Endodermal cell (in vitro differentiated cells): Measurements from ENCODE around the gene ZBED2. TPM values are rescaled to one million over a fixed set of nuclear protein-coding genes. Genes with fewer than 3 reads are reported as not detected.

Experiments
- DNase-seq: peaks from one replicate; pipeline ENCODE4 v3.0.0-alpha.2; 2017
- H3K27ac ChIP-seq: 2 replicates; pipeline ENCODE4 v1.5.1; 2013; ENCODE audit warnings: mild to moderate bottlenecking, low read depth, low read length, moderate library complexity
- H3K27me3 ChIP-seq: 2 replicates; pipeline ENCODE4 v1.6.1; 2013; ENCODE audit warnings: mild to moderate bottlenecking, low read length, moderate library complexity; ENCODE audit not compliant: insufficient read depth, control insufficient read depth, poor library complexity, severe bottlenecking
- H3K36me3 ChIP-seq: 2 replicates; pipeline ENCODE4 v1.7.0; 2013; ENCODE audit warnings: mild to moderate bottlenecking, low read length, moderate library complexity; ENCODE audit not compliant: control insufficient read depth, insufficient read depth
- H3K4me1 ChIP-seq: one replicate; pipeline ENCODE4 v1.7.0; 2013; ENCODE audit warnings: low read length; ENCODE audit not compliant: control insufficient read depth, insufficient read depth
- H3K4me3 ChIP-seq: 2 replicates; pipeline ENCODE4 v1.5.1; 2013; ENCODE audit warnings: mild to moderate bottlenecking, low read length, moderate library complexity
- H3K9ac ChIP-seq: 2 replicates; pipeline ENCODE4 v1.6.1; 2013; ENCODE audit warnings: mild to moderate bottlenecking, low read length, moderate library complexity; ENCODE audit not compliant: poor library complexity, severe bottlenecking; ENCODE audit errors: extremely low read depth
- H3K9me3 ChIP-seq: 2 replicates; pipeline ENCODE4 v1.6.1; 2013; ENCODE audit warnings: mild to moderate bottlenecking, low read length, moderate library complexity; ENCODE audit not compliant: control insufficient read depth
- H3K27ac Mint-ChIP-seq: 2 replicates; pipeline ENCODE4 v1.8.0; 2020; ENCODE audit warnings: mixed read lengths
- H3K27me3 Mint-ChIP-seq: 2 replicates; pipeline ENCODE4 v1.8.0; 2021; ENCODE audit warnings: mild to moderate bottlenecking, mixed read lengths; ENCODE audit not compliant: insufficient read depth
- H3K36me3 Mint-ChIP-seq: 2 replicates; pipeline ENCODE4 v1.8.0; 2020; ENCODE audit warnings: low read depth, mixed read lengths
- H3K4me1 Mint-ChIP-seq: 2 replicates; pipeline ENCODE4 v1.8.0; 2020; ENCODE audit warnings: mixed read lengths
- H3K4me3 Mint-ChIP-seq: 2 replicates; pipeline ENCODE4 v1.8.0; 2020; ENCODE audit warnings: mild to moderate bottlenecking, moderate library complexity, mixed read lengths
- H3K9me3 Mint-ChIP-seq: 2 replicates; pipeline ENCODE4 v1.8.0; 2020; ENCODE audit warnings: mild to moderate bottlenecking, mixed read lengths
- WGBS, 2 experiments: methylation state at CpG; one replicate each; pipeline versions ENCODE4 v1.1.5 to v1.1.7; 2013; ENCODE audit warnings: missing lambda C conversion rate in 2 of 2, mixed read lengths in 1 of 2; ENCODE audit not compliant: insufficient coverage in 1 of 2, insufficient read length in 1 of 2; 5-methylcytosine and 5-hydroxymethylcytosine counted together
- total RNA-seq, 2 donors: library from RNA; stranded (reverse); fragmentation: NEBNext Ultra II Directional in 1 of 2; extraction: Animal tissue kit (Norgen Biotek cat#: 25700) in 1 of 2; gene quantifications; 2 replicates in 1 of 2; 3 replicates in 1 of 2; pipeline ENCODE4 v1.2.1, GENCODE V29; 2021
- TF ChIP-seq, protein P1 (sequence below): fragments of 200-600 bp; sonication (generic); conservative IDR thresholded peaks from 2 replicates; pipeline ENCODE4 v1.5.0; 2021; ENCODE audit warnings: antibody characterized with exemption, mild to moderate bottlenecking

The ZBED2 gene
- total RNA-seq, 2 donors from 2014 or later: not detected

DNA sequence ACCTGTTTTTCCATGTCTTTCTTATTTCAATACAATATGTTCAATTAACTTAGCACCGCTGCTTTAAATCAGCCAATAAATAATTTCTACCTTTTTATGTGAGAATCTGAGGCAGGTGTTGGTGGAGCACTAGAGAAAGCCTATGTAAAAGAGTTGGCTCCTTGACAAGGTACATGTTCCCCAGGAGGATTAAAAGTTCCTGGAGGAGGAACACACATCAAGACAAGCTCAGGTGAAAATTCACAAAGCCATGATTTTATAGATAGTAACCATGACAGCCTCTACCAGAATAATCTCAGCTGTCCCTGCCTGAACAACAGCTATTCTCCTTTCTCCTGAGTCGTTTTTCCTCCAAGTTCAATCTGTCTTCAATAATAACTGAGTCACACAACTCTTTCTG lies 3.4 kb upstream of the ZBED2 start:
- H3K36me3 Mint-ChIP-seq: no peaks in the 10 kb centered on the region
- Histone ChIP-seq H3K36me3 (no peaks in the 10 kb centered on the region), H3K27ac (no peak overlapping the region), H3K9ac (no peak overlapping the region), H3K9me3 (no peaks in the 10 kb centered on the region), H3K4me1 (no peaks in the 10 kb centered on the region), H3K27me3 (no peaks in the 10 kb centered on the region), H3K4me3 (no peak overlapping the region)
- no peak for DNase-seq
- no peak overlapping the region for H3K4me3 Mint-ChIP-seq
- no peaks in the 10 kb centered on the region for H3K4me1 Mint-ChIP-seq
- TF ChIP-seq, protein P1, sequence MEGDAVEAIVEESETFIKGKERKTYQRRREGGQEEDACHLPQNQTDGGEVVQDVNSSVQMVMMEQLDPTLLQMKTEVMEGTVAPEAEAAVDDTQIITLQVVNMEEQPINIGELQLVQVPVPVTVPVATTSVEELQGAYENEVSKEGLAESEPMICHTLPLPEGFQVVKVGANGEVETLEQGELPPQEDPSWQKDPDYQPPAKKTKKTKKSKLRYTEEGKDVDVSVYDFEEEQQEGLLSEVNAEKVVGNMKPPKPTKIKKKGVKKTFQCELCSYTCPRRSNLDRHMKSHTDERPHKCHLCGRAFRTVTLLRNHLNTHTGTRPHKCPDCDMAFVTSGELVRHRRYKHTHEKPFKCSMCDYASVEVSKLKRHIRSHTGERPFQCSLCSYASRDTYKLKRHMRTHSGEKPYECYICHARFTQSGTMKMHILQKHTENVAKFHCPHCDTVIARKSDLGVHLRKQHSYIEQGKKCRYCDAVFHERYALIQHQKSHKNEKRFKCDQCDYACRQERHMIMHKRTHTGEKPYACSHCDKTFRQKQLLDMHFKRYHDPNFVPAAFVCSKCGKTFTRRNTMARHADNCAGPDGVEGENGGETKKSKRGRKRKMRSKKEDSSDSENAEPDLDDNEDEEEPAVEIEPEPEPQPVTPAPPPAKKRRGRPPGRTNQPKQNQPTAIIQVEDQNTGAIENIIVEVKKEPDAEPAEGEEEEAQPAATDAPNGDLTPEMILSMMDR: no peak
- no peaks in the 10 kb centered on the region for H3K27me3 Mint-ChIP-seq
- 78% methylated on average over 2 of the region's 2 CpGs; no CpG with 5 or more reads in 1 of the 2 experiments for WGBS, 2 experiments
- H3K27ac Mint-ChIP-seq: no peak overlapping the region
- H3K9me3 Mint-ChIP-seq: no peaks in the 10 kb centered on the region

DNA sequence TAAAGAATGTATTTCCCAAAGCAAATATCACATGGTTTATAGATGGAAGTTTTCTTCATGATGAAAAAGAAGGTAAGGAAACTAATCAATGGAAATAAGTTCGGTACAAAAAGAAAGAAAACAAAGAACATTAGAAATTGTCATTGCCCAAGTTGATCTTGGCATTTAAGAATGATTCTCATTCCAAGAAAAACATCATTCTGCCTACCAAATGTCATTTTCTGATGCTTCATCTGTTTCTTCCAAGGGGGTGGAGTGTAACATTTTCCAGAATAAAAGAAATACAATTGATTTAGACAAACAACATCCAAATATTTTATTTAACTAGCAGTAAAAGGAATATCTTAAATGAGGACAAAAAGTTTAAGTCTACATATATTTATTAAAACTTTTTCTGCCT lies 3.0 kb upstream of the ZBED2 start:
- no peaks in the 10 kb centered on the region for H3K9me3 Mint-ChIP-seq
- no peaks in the 10 kb centered on the region for H3K27me3 Mint-ChIP-seq
- WGBS, 2 experiments: 91% methylated on average over 1 of the region's 1 CpG; no CpG with 5 or more reads in 1 of the 2 experiments
- no peak overlapping the region for H3K27ac ChIP-seq
- no peak overlapping the region for H3K9ac ChIP-seq
- H3K36me3 ChIP-seq: no peaks in the 10 kb centered on the region
- H3K4me3 ChIP-seq: no peak overlapping the region
- TF ChIP-seq, protein P1: no peak
- H3K4me3 Mint-ChIP-seq: no peak overlapping the region
- no peaks in the 10 kb centered on the region for H3K4me1 ChIP-seq
- no peaks in the 10 kb centered on the region for H3K9me3 ChIP-seq
- no peak for DNase-seq
- no peaks in the 10 kb centered on the region for H3K27me3 ChIP-seq
- no peaks in the 10 kb centered on the region for H3K4me1 Mint-ChIP-seq
- no peak overlapping the region for H3K27ac Mint-ChIP-seq
- no peaks in the 10 kb centered on the region for H3K36me3 Mint-ChIP-seq

- Mint-ChIP-seq H3K27ac (no peak overlapping the region), H3K27me3 (no peaks in the 10 kb centered on the region), H3K36me3 (no peaks in the 10 kb centered on the region), H3K4me1 (no peaks in the 10 kb centered on the region), H3K9me3 (no peaks in the 10 kb centered on the region), H3K4me3 (no peak overlapping the region)
- no peak for DNase-seq
- 92 to 100% methylated on average over 1 to 3 of the region's 4 CpGs for WGBS, 2 experiments
- TF ChIP-seq, protein P1: no peak
- Histone ChIP-seq H3K27ac (no peak overlapping the region), H3K9ac (no peak overlapping the region), H3K27me3 (no peaks in the 10 kb centered on the region), H3K4me3 (no peak overlapping the region), H3K36me3 (no peaks in the 10 kb centered on the region), H3K9me3 (no peaks in the 10 kb centered on the region), H3K4me1 (no peaks in the 10 kb centered on the region)
Observed at GRCh38 chr3:111596328-111596727, 1.2 kb upstream of the ZBED2 start.
